Activated CD8-positive, alpha-beta memory T cell treated with anti-CD3 and anti-CD28 coated beads, Interleukin-2, amount 50 U/mL, for 24 hours (primary cell): Measurements from ENCODE around the gene CINP.
"Not testable (repeated sequence)": the region's sequence is repeated elsewhere in the genome, so short reads cannot be mapped to it uniquely, and the experiment has no call there.

Source experiments
- DNase-seq: peaks from one replicate; pipeline ENCODE4 v3.0.0-alpha.2; 2020; ENCODE audit errors: extremely low read depth

CINP gene

DNA sequence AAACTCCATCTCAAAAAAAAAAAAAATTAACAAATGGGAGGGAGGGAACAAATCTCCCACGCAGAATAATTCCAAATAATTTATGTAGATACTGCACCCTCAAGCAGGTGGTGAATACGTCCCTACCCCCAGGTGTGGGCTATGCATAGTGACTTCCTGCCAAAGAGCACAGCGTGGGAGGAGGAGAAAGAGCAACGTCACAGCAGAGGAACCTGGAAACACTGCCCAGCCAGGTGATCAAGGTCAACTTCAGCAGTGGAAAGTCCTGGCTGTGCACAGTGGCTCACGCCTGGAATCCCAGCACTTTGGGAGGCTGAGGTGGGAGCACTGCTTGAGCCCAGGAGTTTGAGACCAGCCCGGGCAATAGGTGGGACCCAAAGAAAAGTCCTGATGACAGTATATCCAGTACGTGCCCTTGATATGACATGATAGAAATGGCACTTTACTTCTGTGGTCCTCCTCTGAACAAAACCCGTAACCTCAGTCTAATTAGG is 9.5 kb downstream of the CINP start:
- DNase-seq: no peak

DNA sequence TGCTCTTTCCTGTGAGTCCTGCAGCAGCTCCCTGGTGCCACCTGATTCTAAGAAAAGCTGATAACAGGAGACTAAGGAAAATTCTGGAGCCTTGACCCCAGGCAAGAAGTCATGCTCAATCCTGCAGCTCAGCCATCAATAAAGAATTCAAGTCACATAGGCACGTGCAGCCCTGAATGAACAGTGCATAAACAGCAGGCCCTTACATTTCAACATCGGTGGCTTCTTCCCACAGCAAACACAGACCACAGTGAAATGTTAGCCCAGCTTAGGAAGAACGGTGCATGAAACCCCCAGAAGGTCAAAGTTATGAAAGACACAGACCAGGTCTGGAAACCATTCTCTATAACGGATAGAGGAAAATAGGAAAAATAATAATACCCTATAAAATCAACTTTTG is 10.5 kb downstream of the CINP start:
- no peak for DNase-seq

DNA sequence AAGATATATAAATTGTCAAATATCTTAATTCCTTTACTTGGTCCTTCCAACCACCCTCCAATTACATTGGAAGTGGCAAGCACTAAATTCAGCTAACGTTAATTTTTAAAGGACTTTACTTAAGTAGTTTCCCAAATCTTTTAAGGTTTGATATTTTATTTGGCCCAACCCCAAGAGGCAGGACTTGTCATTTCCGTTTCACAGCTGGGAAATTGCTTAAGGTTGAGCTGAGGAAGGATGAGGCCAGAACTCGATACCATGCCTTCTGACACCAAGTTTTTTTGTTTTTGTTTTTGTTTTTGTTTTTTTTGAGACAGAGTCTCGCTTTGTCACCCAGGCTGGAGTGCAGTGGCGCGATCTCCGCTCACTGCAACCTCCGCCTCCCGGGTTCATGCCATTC is 11.1 kb downstream of the CINP start:
- DNase-seq: not testable (repeated sequence)

- no peak for DNase-seq
Measured at GRCh38 chr14:102351023-102351422, 11.7 kb downstream of the CINP start.

DNA sequence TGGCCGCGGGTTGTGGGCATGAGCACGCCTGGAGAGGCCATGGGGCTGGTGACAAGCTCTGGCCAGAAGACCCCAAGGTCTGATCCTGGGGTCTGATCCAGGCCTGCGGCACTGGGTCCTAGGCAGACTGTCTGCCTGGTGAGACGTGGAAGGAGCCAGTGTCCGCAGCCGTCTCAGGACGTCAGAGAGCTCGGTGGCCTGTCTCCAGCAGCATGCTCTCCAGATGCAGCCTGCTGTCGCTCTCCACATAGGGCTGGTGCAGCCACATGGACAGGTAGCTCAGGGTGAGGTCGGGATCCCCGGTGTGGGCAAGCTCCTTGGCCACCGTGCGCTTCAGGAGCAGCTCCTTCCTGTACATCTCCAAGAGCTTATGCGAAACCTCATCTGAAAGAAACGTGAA is 14.3 kb downstream of the CINP start:
- no peak for DNase-seq

DNA sequence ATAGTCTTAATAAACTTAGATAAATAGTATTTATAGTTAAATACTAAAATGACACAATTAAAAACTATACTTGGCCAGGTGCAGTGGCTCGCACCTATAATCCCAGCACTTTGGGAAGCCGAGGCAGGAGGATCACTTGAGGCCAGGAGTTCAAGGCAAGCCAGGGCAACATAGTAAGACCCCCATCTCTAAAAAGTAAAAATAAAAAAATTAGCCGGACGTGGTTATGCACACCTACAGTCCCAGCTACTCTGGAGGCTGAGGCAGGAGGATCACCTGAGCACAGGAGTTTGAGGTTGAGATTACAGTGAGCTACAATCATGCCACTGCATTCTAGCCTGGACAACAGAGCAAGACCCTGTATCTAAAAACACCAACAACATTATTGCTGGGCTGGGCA is 16.0 kb downstream of the CINP start:
- no peak for DNase-seq

DNA sequence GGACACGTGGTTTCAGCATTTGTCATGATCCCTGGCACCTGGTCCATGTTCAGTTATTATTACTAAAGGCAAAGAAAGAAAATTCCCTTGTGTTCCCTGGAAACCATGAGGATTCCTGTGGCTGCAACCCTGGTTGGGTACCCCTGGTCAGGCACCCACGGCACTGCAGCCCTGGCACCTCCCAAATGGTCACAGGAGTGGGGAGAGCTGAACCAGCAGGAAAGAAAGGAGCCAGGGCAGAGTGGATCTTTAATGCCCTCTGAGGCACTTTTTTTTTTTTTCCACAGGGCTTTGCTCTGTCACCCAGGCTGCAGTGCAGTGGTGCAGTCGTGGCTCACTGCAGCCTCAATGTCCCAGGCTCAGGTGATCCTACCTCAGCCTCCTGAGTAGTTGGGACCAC is 17.5 kb downstream of the CINP start:
- no peak for DNase-seq

DNA sequence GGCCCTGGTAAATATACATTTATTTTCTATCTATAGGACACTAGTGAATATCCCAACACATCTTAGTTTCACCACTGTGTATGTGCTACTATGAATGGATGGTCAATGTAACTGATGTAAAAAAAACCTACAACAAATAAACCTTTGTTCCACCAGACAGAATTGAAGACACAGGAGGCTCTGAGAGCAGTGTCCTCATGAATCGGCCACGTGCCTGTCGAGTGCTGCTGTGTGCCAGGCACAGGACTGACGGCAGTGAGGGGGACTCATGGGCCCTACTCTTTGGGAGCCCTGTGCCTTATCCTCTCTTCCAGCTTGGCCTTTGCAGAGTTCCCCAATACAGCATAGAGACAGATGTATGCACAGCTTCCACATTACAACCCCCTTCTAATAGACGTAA is 18.2 kb downstream of the CINP start:
- DNase-seq: no peak

GRCh38 chr14:102344084-102344483 is 18.6 kb downstream of the CINP start:
- DNase-seq: no peak

DNA sequence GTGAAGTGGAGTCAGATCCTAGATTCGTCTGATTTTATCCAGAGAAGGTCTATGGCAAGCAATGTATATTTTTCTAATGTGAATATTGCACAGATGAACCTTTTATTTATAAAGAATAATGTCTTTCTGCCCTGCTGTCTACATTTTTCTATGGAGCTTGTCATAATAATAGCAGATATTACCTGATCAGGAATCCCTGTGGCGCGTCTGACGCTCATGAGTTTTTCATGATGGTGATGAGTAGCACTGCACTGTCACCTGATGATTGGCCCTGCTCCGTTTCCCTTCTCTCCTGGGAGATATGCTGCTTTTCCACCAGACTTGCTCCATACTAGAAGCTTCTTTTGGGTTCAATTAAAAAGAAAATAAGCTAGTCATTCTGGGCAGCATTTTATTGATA is 20.5 kb downstream of the CINP start:
- no peak for DNase-seq

GRCh38 chr14:102341566-102341965 is 21.1 kb downstream of the CINP start:
- no peak for DNase-seq

GRCh38 chr14:102338724-102339123 is 24.0 kb downstream of the CINP start:
- no peak for DNase-seq

GRCh38 chr14:102335163-102335562 is 27.5 kb downstream of the CINP start:
- DNase-seq: no peak

DNA sequence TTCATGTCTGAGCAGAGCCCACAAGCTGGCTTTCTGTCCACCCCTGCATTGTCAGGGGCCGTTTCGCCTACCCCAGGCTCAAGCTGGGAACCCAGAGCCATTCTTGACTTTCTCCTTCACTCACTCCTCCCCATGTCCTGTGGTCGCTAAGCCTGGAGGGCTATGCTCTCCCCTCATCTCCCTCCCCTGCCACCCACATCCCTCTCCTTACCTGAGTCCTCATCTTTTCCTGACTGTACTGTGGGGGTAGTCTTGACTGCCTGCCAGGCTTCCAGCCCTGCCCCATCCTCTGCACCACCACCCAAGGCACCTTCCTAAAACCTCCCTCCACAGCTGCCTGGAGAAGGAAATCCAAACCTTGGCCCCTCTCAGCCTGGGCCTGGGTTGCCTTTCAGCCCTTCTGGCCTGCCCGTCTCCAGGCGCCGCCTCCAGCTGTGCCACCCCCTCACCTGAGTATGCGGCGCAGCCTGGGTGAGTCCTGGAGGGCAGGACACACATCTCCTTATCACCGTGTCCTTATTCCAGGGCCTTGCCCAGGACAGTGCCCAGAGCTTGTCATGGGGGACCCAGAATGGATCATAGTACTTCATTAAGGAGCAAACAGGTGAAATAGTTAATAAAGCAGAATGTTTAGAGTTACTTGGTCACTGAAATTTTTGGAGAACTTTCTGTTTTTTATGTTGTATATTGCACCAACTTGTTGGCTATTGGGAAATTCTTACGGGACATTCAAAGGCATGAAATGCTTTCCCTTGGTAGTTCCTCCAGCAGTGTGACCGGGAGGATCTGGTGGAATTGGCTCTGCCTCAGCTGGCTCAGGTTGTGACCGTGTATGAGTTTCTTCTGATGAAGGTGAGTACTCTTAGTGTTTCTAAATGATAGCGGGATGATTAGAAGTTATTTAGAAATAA is 28.6 kb downstream of the CINP start:
- no peak for DNase-seq

- no peak for DNase-seq
Measured at GRCh38 chr14:102333390-102333789, 29.3 kb downstream of the CINP start.

DNA sequence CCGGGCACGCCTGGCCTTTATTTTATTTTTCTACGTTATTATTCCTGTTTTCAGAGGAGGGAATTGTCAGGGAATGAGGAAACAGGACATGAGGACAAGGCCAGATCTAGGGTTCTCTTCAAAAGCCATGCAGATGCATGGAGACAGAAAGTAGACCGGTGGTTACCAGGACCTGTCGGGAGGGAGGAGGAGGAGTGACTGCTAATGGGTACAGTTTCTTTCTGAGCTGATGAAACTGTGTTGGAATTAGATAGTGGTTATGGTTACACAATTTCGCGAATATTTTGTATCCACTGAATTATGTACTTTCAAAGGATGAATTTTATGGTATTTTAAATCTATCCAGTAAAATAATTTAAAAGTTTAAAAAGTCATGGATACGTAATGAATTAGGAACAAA is 31.9 kb downstream of the CINP start:
- no peak for DNase-seq

DNA sequence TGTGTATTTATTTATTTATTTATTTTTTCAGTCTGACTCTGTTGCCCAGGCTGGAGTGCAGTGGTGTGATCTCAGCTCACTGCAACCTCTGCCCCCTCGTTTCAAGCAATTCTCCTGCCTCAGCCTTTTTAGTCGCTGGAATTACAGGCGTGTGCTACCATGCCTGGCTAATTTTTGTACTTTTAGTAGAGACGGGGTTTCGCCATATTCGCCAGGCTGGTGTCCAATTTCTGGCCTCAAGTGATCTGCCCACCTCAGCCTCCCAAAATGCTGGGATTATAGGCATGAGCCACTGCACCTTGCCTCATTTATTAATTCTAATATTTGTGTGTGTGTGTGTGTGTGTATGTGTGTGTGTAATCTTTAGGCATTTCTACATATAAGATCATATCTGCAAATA is 33.3 kb downstream of the CINP start:
- not testable (repeated sequence) for DNase-seq

GRCh38 chr14:102326583-102326982 is 36.1 kb downstream of the CINP start:
- DNase-seq: no peak

DNA sequence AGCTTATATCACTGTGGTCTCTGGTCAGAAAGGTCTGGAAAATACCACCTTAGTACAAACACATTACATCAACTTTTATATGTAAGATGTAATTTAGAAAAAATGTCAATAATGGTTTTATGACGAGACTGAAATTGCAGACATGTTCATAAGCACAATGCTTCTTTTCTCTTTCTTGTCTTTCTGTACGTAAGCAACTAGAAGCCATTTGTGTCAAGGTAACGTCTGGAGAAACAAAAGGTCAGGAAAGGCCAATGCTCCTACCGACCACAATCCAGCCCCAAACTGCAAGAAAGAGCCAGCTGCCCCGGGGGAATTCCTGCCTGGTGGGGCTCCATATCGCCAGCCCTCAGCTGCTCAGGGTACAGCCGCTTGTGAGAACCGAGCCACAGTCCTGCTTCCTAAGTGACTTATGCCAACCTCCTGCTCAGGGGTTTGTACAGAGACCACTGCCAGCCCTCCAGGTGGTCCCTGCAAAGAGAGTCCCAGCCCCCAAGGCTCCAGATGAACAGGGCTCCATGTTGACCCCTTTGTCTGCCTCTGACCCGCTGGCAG is 36.8 kb downstream of the CINP start:
- no peak for DNase-seq

GRCh38 chr14:102323102-102323501 is 39.6 kb downstream of the CINP start:
- DNase-seq: no peak

DNA sequence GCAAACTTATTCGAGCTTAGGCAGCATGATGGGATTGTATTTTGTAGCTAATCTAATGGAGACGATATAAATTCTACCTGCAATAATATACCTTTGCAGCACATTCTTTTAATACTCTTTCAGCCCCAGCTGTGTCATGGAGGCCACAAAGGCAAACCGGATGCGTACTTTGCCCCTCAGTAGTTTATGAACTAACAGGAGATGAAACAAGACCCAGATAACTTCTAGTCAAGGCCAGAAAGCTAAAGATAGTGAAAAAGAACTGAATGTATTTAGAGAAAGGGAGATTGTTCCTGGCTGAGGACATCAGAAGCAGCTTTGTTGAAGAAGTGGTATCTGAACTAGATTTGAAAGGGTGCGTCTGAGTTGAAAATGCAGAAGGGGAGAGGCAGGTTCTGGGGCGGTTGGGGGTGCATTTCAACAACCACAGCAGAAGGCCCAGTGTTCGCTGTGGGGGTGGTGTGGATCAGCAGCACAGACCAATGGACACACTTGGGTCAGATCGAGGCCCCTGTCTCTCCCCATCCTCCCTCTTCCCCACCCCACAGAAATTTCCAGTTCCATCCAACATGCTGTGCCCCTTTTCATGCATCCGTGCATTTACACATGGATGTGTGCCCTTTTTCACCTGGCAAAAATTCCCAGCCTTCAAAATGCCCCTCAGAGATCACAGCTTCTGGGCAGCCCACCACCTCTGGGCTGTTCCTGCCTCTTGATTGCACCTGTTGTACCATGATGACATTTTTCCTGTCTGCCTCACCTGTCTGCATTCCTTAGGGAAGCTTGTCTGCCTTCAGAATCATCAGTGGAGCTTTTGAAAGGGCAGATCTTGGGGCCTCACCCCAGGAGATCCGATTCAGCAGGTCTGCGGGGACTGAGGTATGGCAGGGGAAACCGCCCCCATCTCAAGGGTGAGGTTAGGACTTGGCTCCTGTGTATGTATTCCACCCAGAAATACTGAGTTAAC is 41.0 kb downstream of the CINP start:
- DNase-seq: no peak
